ENCODE measurements around the gene CLMN. TPM values are rescaled to one million over a fixed set of nuclear protein-coding genes. Genes with fewer than 3 reads are reported as not detected.

CLMN gene
- total RNA-seq, 2 donors from 2014 or later: 24.6 to 39.3 TPM

DNA sequence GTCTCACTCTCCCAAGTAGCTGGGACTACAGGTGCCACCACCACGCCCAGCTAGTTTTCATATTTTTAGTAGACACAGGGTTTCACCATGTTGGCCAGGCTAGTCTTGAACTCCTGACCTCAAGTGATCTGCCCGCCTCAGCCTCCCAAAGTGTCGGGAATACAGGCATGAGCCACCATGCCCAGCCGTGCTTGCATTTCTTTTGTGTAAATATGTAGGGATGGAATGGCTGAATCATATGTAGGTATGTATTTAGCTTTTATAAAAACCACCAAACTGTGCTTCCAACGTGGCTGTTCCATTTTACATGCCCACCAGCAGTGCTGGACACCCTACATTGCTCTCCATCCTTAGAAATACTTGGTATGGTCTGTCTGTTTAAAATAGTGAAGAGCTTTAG lies 32.8 kb upstream of the CLMN start:
- Histone ChIP-seq H3K4me3 (no peak overlapping the region), H3K27ac (no peak overlapping the region), H3K4me1 (replicated peaks) (no peaks in the 10 kb centered on the region), H3K9me3 (no peaks in the 10 kb centered on the region), H3K36me3 (no peaks in the 10 kb centered on the region), H3K27me3 (replicated peaks; ENCODE audit: insufficient read depth) (no peaks in the 10 kb centered on the region)
- no peak for TF ChIP-seq POLR2A (IDR thresholded peaks at IDR 0.05)
- no peak for TF ChIP-seq POLR2AphosphoS5 (IDR thresholded peaks at IDR 0.05)
- TF ChIP-seq, protein P1, sequence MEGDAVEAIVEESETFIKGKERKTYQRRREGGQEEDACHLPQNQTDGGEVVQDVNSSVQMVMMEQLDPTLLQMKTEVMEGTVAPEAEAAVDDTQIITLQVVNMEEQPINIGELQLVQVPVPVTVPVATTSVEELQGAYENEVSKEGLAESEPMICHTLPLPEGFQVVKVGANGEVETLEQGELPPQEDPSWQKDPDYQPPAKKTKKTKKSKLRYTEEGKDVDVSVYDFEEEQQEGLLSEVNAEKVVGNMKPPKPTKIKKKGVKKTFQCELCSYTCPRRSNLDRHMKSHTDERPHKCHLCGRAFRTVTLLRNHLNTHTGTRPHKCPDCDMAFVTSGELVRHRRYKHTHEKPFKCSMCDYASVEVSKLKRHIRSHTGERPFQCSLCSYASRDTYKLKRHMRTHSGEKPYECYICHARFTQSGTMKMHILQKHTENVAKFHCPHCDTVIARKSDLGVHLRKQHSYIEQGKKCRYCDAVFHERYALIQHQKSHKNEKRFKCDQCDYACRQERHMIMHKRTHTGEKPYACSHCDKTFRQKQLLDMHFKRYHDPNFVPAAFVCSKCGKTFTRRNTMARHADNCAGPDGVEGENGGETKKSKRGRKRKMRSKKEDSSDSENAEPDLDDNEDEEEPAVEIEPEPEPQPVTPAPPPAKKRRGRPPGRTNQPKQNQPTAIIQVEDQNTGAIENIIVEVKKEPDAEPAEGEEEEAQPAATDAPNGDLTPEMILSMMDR (IDR thresholded peaks at IDR 0.05): no peak
- DNase-seq (ENCODE audit: low spot score): no peak
- intact Hi-C loops (cut with DNase I): no loop called here
- 76% methylated on average over 5 of the region's 5 CpGs for WGBS

DNA sequence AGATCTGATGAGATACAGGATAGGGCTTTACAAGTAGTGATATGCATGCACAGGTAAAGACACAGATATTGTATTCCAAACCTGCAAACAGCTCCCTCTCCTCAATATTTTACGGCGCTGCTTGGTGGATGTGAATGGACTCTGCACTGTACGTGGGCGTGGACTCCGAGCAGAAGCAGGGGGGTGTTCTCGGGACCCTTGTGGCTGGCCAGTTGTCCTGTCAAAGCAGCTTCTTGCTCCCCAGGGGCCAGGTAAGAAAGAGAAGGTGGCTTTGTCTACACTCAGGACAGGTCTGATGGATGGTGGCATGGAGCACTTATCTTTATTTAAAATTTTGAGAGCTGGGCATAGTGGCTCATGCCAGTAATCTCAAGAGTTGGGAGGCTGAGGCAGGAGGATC lies 29.5 kb upstream of the CLMN start:
- H3K36me3 ChIP-seq: no peaks in the 10 kb centered on the region
- H3K27ac ChIP-seq: no peak overlapping the region
- H3K9me3 ChIP-seq: no peaks in the 10 kb centered on the region
- DNase-seq (ENCODE audit: low spot score): no peak
- TF ChIP-seq POLR2A (IDR thresholded peaks at IDR 0.05) (no peak), POLR2AphosphoS5 (IDR thresholded peaks at IDR 0.05) (no peak)
- TF ChIP-seq, protein P1 (IDR thresholded peaks at IDR 0.05): no peak
- H3K4me3 ChIP-seq: no peak overlapping the region
- WGBS: 87% methylated on average over 6 of the region's 6 CpGs
- intact Hi-C loops (cut with DNase I): no loop called here
- H3K4me1 ChIP-seq (replicated peaks): no peaks in the 10 kb centered on the region
- H3K27me3 ChIP-seq (replicated peaks; ENCODE audit: insufficient read depth): no peaks in the 10 kb centered on the region

DNA sequence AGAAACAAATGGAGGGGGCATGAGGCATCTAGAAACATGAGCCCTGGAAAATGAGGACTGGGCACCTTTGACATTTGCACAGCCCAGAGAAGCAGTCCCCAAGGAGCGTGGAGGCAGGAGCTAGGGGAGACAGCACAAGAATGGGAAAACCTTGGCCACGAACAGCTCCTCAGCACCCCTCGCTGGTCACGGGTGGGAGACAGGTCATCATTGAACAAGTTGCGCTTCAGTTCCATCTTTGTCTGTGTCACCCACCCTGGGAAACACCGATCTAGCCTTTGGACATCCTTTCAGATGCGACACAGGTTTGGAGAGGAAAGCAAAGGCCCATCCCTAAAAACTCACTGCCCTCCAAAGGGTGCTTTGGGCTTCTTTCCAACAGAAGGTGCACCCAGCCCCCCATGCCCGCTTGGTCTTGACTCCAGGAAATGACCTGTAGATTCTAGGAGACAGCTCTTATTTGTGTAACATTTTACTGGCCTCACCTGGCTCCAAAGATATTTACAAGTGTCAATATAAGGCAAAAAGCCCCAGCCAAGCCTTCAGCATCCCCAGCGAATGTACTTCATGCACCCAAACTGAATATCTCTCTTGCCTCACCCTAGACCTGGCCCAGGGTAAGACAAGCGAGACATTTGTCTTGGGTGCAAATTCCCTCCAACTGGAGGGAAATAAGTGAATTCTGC lies 28.8 kb upstream of the CLMN start:
- Histone ChIP-seq H3K36me3 (no peaks in the 10 kb centered on the region), H3K9me3 (no peaks in the 10 kb centered on the region), H3K27me3 (replicated peaks; ENCODE audit: insufficient read depth) (no peaks in the 10 kb centered on the region), H3K27ac (no peak overlapping the region), H3K4me3 (no peak overlapping the region), H3K4me1 (replicated peaks) (no peaks in the 10 kb centered on the region)
- no peak for DNase-seq (ENCODE audit: low spot score)
- WGBS: 82% methylated on average over 10 of the region's 10 CpGs
- TF ChIP-seq POLR2A (IDR thresholded peaks at IDR 0.05) (no peak), POLR2AphosphoS5 (IDR thresholded peaks at IDR 0.05) (peak; percentile 13)
- TF ChIP-seq, protein P1 (IDR thresholded peaks at IDR 0.05): no peak
- intact Hi-C loops (cut with DNase I): no loop called here

DNA sequence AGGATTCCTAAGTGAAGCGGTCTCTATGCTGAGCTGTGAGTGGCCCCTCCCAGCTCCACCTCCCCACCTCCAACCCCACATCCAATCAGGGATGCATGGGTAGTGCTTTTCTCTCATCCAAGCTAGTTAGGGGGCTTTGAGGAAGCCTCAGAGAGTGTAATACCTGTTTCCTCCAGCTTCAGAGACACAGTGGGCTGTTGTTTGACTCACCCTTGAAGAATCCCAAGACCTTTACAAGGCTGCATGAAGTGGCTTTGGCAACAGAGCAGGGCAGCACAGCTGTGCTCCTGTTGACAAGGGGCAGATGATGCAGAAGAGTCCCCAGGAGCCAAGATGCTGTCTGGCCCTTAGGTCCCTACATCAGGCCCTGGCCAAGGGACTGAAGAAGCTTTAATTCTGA lies 27.1 kb upstream of the CLMN start:
- Histone ChIP-seq H3K27ac (no peak overlapping the region), H3K9me3 (no peaks in the 10 kb centered on the region), H3K36me3 (no peaks in the 10 kb centered on the region), H3K4me1 (replicated peaks) (no peaks in the 10 kb centered on the region), H3K27me3 (replicated peaks; ENCODE audit: insufficient read depth) (no peaks in the 10 kb centered on the region), H3K4me3 (no peak overlapping the region)
- no peak for DNase-seq (ENCODE audit: low spot score)
- intact Hi-C loops (cut with DNase I): no loop called here
- WGBS: 94% methylated on average over 1 of the region's 1 CpG
- TF ChIP-seq POLR2AphosphoS5 (IDR thresholded peaks at IDR 0.05) (no peak), POLR2A (IDR thresholded peaks at IDR 0.05) (no peak)
- TF ChIP-seq, protein P1 (IDR thresholded peaks at IDR 0.05): no peak

DNA sequence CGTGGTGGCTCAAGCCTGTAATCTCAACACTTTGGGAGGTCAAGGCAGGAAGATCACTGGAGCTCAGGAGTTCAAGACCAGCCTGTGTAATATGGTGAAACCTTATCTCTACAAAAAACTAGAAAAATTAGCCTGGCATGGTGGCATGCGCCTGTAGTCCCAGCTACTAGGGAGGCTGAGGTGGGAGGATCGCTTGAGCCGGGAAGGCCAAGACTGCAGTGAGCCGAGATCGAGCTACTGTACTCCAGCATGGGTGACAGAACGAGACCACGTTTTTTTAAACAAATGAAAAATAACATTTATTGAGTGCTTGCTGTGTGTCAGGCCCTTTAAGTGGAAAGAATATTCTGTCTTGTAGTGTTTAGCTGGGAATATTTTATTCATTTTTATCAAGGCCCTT lies 26.6 kb upstream of the CLMN start:
- Histone ChIP-seq H3K27ac (no peak overlapping the region), H3K4me1 (replicated peaks) (no peaks in the 10 kb centered on the region), H3K4me3 (no peak overlapping the region), H3K9me3 (no peaks in the 10 kb centered on the region), H3K36me3 (no peaks in the 10 kb centered on the region), H3K27me3 (replicated peaks; ENCODE audit: insufficient read depth) (no peaks in the 10 kb centered on the region)
- intact Hi-C loops (cut with DNase I): no loop called here
- 95% methylated on average over 8 of the region's 8 CpGs for WGBS
- DNase-seq (ENCODE audit: low spot score): no peak
- TF ChIP-seq POLR2AphosphoS5 (IDR thresholded peaks at IDR 0.05) (no peak), POLR2A (IDR thresholded peaks at IDR 0.05) (no peak)
- TF ChIP-seq, protein P1 (IDR thresholded peaks at IDR 0.05): no peak

Measured in prostate gland (tissue), 2 donors.